CD1c-positive myeloid dendritic cell (primary cell): ENCODE results near the gene MOV10.
A peak's percentile ranks its signal among the peaks of the same experiment; 100 is the strongest.
"Not testable (repeated sequence)": the region's sequence is repeated elsewhere in the genome, so short reads cannot be mapped to it uniquely, and the experiment has no call there.

Source experiments
- DNase-seq: peaks from one replicate; pipeline ENCODE4 v3.0.0-alpha.2; 2016; ENCODE audit errors: extremely low spot score

Gene MOV10

GRCh38 chr1:112674440-112674985 is at the start of gene MOV10:
MOV10 (plus strand) TSS chr1:112674659; CDS start chr1:112674913, 254 bp downstream.
- DNase-seq, result peak; percentile 76

GRCh38 chr1:112625696-112626095 is 48.8 kb upstream of the MOV10 start:
- peak; percentile 27 for DNase-seq

- no peak for DNase-seq
Measured at GRCh38 chr1:112626193-112626592, 48.3 kb upstream of the MOV10 start.

- DNase-seq, result no peak
Measured at GRCh38 chr1:112626887-112627286, 47.6 kb upstream of the MOV10 start.

- DNase-seq, result no peak
Measured at GRCh38 chr1:112628516-112628915, 45.9 kb upstream of the MOV10 start.

GRCh38 chr1:112629256-112629655 is 45.2 kb upstream of the MOV10 start:
- no peak for DNase-seq

GRCh38 chr1:112633628-112634027 is 40.8 kb upstream of the MOV10 start:
- DNase-seq, result no peak

GRCh38 chr1:112634367-112634766 is 40.1 kb upstream of the MOV10 start:
- no peak for DNase-seq

GRCh38 chr1:112636056-112636455 is 38.4 kb upstream of the MOV10 start:
- DNase-seq, result no peak

GRCh38 chr1:112636597-112637253 is 37.7 kb upstream of the MOV10 start:
- no peak for DNase-seq

- DNase-seq, result no peak
Measured at GRCh38 chr1:112637254-112638109, 37.0 kb upstream of the MOV10 start.

GRCh38 chr1:112638110-112638428 is 36.4 kb upstream of the MOV10 start:
- DNase-seq, result no peak

GRCh38 chr1:112640437-112640836 is 34.0 kb upstream of the MOV10 start:
- DNase-seq, result not testable (repeated sequence)

GRCh38 chr1:112643080-112643479 is 31.4 kb upstream of the MOV10 start:
- no peak for DNase-seq

- DNase-seq, result no peak
Measured at GRCh38 chr1:112646225-112646624, 28.2 kb upstream of the MOV10 start.

- no peak for DNase-seq
Measured at GRCh38 chr1:112651205-112651604, 23.3 kb upstream of the MOV10 start.

GRCh38 chr1:112665857-112666256 is 8.6 kb upstream of the MOV10 start:
- DNase-seq, result no peak

GRCh38 chr1:112666946-112667345 is 7.5 kb upstream of the MOV10 start:
- no peak for DNase-seq

- no peak for DNase-seq
Measured at GRCh38 chr1:112672009-112672408, 2.5 kb upstream of the MOV10 start.

GRCh38 chr1:112672842-112673241 is 1.6 kb upstream of the MOV10 start:
- no peak for DNase-seq

- DNase-seq, result peak; percentile 24
Measured at GRCh38 chr1:112673592-112674439, 643 bp upstream of the MOV10 start.
